AG09309 (cell line): ENCODE results near the gene C3orf22.

Experiments
- DNase-seq: peaks from one replicate; pipeline ENCODE4 v3.0.0-alpha.2; 2010; ENCODE audit warnings: low read depth
- H3K4me3 ChIP-seq: 2 replicates; pipeline ENCODE4 v1.5.1; 2011; ENCODE audit warnings: mild to moderate bottlenecking, low read depth, low read length, moderate library complexity; ENCODE audit not compliant: control insufficient read depth
- CTCF ChIP-seq: IDR thresholded peaks from 2 replicates; pipeline ENCODE4 v1.5.1; 2011; ENCODE audit warnings: mild to moderate bottlenecking, low read depth, low read length, inconsistent platforms; ENCODE audit not compliant: insufficient read depth, control insufficient read depth; ENCODE audit errors: missing control alignments

Gene C3orf22

DNA sequence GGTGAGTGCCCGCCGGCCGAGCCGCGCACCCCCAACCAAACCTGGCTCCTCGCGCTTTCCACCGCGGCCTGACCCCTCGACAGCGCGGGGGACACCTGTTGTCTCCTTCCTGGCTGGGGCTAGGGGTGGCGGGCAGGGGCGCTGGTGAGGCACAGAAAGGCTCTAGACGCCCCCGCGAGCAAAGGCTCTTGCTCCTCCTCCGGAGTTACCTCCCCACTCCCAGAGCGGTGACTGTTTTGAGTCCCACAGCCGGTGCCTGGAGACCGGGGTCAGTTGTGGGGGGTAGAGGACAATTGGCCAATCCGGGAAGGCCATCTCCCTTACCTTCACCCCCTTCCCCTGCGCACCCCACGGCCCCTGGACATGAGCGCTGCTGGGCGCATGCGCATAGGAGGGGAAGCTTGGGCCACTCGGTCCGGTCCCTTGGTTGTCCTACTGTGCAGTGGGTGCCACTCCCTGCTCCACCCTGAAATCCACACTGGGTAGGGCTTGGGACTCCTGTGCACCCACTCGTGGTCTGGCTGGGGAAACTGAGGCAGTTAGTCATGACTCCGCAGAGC is 34.2 kb downstream of the C3orf22 start:
- TF ChIP-seq CTCF, result no peak
- peak overlapping the region; percentile 20 for H3K4me3 ChIP-seq

GRCh38 chr3:126523745-126524428 is 34.8 kb downstream of the C3orf22 start, which contains the start of gene CHST13:
Gene CHST13 (plus strand): TSS chr3:126524155. CDS start chr3:126524333, 178 bp downstream.
- peak within 1 kb of the TSS; percentile 20 for H3K4me3 ChIP-seq
- DNase-seq, result no peak
- no peak for TF ChIP-seq CTCF

More for the DNA sequence above, 34.2 kb downstream of the C3orf22 start:
- no peak for DNase-seq

GRCh38 chr3:126522363-126522788 is 36.4 kb downstream of the C3orf22 start:
- no peak for DNase-seq
- H3K4me3 ChIP-seq, result no peak overlapping the region
- TF ChIP-seq CTCF, result peak; percentile 86

- no peak for DNase-seq
- H3K4me3 ChIP-seq, result no peak overlapping the region
- TF ChIP-seq CTCF, result no peak
Observed at GRCh38 chr3:126521122-126521891, 37.4 kb downstream of the C3orf22 start.

DNA sequence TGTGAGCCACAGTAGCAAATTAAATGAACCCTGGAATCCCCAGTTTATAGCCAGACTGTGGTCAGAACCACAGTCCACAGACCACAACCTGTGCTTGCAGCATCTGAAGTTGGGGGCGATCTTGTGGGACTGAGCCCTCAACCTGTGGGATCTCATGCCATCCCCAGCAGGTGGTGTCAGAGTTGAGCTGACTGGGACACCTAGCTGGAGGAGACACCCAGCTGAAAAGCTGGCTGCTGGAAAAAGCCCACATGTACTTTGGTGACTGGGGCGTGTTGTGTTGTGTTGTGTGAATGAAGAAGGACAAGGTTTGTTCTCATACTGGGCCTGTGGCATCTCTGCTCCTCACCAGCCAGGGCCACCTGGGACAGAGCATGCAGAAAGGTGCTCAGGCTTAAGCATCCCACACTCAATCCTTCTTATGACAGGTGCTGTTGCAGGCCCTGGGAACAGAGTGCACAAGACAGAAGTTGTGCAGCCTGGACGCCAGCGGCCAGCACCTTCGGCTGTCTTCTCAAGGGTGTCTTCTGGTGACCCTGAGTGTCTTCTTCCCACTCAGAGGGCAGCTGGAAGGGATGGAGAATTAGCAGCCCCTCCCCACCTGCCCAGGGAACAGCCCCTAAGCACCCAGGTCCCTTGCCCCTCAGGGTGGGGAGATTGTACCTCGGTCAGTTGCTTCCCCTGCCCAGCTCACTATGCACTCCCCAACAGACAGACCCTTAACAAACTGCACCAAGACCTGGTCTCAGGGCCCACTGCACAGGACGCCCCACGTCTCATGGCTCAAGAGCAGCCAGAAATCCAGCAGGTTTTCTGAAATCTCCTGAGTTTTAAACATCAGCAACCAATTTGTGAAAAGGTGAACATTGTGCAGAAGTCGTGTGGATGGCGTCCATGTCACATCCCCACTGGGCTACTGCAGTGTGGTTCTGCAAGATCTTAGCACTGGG is 39.0 kb downstream of the C3orf22 start:
- H3K4me3 ChIP-seq, result no peak overlapping the region
- DNase-seq, result no peak
- TF ChIP-seq CTCF, result no peak

- no peak for TF ChIP-seq CTCF
- no peak overlapping the region for H3K4me3 ChIP-seq
- DNase-seq, result no peak
Observed at GRCh38 chr3:126518779-126519177, 40.0 kb downstream of the C3orf22 start.
